Left lobe of liver (tissue), 2 donors: ENCODE measurements around the gene ATP2C1. TPM values are rescaled to one million over a fixed set of nuclear protein-coding genes. Genes with fewer than 3 reads are reported as not detected.

Experiments used
- ATAC-seq: fragments of 200-7000 bp; cut with Tn5 transposase; one replicate; pipeline ENCODE4 v1.9.1; 2020; ENCODE audit warnings: mild to moderate bottlenecking, moderate library complexity
- DNase-seq: peaks from one replicate; pipeline ENCODE4 v3.0.0-alpha.2; 2020; ENCODE audit warnings: low spot score
- total RNA-seq: library from RNA; stranded (reverse); gene quantifications from one replicate; pipeline ENCODE4 v1.2.1, GENCODE V29; 2021
- donor health status: DM: no; HTN: no; CAD: no; lungs with moderate emphysema.
- donor health status: DM: no; HTN: yes; CAD: no.

The ATP2C1 gene
- total RNA-seq, 1 donor from 2014 or later: 21.4 TPM

DNA sequence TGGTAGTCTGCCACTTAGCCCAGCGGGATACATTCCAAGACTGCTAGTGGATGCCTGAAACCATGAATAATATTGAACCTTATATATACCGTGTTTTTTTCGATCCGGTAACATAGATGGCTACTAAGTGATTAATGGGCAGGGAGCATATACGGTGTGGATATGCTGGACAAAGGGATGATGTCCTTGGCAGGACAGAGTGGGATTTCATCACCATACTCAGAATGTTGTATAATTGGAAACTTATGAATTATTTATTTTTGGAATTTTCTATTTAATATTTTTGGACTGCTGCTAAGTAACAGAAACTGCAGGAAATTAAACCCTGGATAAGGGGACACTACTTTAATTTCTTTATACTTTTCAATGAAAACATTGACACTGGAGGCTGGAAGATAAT is 79.5 kb downstream of the ATP2C1 start:
- no peak for DNase-seq

DNA sequence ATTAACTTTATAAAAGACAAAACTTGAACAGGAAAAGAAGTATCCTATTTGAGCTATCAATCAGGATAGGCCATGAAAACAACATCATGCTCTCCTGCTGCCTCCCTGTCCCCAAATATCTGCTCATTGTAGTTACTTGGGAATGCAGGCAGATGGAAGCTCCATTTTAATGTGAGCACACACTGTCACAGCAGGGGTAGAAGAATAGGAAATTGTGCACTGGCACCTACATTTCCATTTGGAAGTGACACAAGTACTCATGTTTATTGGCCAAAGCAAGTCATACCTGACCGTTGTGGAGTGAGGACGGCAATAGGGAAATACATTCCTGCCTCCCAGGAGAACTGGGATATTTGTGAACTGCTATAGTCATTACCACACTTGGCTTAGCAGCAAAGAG is 80.3 kb downstream of the ATP2C1 start:
- ATAC-seq: no peak
- no peak for DNase-seq

More for the DNA sequence above, 79.5 kb downstream of the ATP2C1 start:
- no peak for ATAC-seq

DNA sequence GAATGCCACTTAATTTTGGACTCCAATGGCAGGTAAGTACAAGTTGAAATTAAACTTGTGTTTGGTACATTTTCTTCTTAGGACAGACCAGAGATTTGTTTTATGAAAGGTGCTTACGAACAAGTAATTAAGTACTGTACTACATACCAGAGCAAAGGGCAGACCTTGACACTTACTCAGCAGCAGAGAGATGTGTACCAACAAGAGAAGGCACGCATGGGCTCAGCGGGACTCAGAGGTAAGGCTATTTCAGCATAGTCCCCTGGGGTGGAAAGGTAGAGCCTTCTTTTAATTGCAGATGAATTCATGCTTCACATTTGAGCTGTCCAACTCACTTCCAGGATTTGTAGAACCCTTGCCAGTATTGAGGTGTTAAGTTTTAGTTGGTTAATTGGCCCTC is 81.4 kb downstream of the ATP2C1 start:
- ATAC-seq: no peak
- DNase-seq: no peak

DNA sequence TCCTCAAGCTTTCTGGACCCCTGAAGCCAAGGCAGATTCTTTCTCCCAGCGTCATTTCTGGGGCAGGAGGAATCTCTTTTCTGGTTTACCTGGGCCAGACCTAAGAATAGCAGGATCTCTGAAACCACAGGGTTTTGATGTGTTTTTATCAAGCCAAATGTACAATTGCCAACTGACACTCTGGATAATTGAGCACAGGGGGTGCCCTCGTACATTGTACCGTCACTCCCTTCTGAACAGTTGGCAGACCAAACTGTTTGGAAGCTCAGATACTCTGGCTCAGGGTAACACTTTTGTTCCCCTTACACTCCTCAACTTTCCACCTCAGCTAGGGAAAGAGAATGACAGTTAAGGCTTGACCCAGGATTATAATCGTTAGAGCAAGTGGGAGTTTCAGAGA is 82.8 kb downstream of the ATP2C1 start:
- DNase-seq (no peak), ATAC-seq (peak; percentile 44)

DNA sequence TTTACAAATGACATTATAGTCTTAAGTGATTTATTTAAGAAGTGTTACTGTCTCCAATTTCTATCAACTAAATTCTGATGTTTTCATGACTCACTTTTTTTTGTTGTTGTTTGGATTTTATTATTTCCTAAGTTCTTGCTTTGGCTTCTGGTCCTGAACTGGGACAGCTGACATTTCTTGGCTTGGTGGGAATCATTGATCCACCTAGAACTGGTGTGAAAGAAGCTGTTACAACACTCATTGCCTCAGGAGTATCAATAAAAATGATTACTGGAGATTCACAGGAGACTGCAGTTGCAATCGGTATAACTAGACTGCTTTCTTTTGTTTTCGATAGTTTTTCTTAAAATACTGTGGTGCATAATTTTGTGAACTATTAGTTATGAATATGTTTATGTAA is 85.2 kb downstream of the ATP2C1 start:
- ATAC-seq (no peak), DNase-seq (no peak)

DNA sequence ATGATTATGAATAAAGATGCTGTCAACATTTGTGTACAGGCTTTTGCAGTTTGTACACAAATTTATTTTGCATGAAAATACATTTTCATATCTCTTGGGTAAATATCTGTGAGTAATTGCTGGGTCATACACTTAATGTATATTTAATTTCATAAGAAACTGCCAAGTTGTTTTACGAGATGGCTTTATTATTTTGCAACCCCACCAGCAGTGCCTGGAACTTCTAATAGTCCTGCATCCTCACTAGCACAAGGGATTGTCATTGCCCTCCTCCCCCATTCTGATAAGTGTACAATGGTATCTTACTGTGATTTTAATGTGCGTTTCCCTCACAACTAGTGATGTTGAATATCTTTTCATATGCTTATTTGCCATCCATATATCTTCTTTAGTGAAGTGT is 87.6 kb downstream of the ATP2C1 start:
- DNase-seq (no peak), ATAC-seq (no peak)

DNA sequence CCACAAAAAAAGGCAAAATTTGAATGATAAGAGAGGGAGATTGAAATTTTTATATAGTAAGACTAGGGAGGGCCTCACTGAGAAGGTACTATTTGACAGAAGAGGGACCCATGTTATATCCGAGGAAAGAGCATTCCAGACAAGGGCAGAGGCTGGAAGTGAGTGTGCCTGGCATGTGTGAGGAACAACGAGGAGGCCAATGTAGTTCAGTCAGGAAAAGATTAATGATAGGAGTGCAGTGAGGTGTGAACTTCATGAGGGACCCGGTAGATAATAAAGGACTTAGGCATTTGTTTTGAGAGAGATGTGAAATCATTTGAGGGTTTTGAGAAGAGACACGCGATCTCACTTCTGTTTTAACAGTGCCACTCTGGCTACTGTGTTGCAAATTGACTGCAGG is 96.4 kb downstream of the ATP2C1 start:
- ATAC-seq: no peak
- DNase-seq: no peak

DNA sequence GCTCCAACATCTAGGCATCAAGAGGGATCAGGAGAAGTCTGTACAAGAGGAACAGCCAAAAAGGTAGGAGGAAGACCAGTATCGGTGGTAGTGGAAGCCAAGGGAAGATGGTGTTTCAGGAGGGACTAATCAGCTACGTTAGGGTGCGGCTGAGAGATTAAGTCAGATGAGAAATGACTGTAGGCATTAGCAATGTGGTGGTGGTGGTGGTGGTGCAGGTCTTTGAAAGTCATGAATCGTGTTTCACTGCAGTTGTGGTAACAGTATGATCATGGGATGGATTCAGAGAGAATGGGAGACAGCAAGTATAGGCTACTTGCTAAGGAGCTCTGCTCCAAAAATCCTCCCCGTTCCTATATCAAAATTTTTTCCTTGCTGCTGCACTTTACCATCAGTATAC is 97.2 kb downstream of the ATP2C1 start:
- ATAC-seq: no peak
- DNase-seq: no peak

DNA sequence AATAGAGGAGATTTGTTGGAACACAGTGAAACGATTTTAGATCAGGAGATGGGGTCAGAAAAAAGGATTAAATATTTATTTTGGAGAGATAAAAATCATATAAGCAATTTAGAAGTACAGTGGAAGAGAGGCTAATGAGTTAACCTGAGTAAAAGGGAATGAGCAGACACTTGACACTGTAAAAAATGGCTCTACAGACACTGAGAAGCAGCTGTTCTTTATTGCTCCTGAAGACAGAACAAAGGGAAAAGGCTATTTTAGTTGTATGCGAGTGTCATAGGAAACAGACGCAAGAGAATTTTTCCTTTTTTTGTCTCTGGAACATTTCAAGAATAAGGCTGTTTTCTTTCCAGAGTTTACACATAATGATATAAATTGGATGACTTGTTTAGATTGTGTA is 98.5 kb downstream of the ATP2C1 start:
- ATAC-seq: no peak

DNA sequence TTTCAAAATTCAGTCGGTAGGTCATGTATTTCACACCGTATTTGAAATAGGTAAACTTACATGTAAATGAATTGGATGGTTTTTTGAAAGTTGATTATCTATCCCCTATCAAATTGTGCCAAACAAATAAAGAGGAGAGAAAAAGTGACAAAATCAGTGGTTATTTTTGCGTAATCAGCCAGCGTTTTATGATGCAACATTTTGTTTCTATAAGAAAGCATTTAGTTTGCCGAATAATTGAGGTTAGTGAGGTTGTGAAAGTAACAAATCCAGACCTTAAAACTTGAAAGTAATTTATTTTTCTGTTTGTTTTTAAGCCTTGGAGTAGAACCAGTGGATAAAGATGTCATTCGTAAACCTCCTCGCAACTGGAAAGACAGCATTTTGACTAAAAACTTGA is 103.4 kb downstream of the ATP2C1 start:
- ATAC-seq (no peak), DNase-seq (no peak)

More for the DNA sequence above, 98.5 kb downstream of the ATP2C1 start:
- DNase-seq: no peak

DNA sequence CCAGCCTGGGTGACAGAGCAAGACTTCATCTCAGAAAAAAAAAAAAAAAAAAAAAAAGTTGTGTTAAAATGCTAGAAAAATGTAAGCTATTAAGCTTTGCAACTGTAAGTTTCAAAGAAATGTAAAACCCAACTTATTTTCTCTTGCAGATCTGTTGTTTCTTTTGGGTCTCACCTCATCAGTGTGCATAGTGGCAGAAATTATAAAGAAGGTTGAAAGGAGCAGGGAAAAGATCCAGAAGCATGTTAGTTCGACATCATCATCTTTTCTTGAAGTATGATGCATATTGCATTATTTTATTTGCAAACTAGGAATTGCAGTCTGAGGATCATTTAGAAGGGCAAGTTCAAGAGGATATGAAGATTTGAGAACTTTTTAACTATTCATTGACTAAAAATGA is 107.2 kb downstream of the ATP2C1 start:
- ATAC-seq: no peak

DNA sequence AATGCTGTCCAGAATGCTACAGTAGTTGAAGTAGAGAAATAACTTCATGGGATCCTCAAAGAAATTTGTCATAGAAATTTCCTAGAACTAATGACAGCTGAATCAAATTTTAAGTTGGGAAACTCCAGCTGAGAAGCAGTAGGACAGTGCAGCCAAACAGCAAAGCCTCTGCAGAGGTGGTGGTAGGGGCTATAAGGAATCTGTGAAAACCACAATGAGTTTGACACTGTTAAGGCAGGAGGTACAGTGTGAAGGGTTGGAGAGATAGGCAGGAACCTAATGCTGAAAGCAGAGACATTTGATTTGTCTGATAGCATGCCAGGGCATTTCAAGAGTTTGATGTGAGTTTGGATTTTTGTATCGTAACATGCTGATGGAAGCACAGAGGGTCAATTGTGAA is 110.7 kb downstream of the ATP2C1 start:
- ATAC-seq (no peak), DNase-seq (no peak)

More for the DNA sequence above, 107.2 kb downstream of the ATP2C1 start:
- no peak for DNase-seq

DNA sequence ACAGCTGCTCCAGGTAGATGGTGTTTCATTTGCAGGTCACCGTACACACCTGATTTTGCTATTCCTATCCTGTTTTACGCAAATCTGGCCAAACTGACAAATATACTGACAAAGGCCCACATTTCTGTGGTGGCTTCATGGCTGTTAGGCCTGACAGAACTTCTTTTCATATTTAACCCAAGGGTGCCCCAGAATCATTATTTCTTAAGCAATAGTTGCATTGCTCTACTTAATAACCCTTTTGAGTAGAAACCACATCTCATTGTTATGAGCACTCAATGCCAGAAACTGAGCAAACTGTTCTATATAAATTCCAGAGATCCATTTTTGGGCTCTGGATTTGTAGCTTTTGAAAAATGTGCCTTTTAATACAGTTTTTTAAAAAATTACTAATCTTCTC is 113.4 kb downstream of the ATP2C1 start:
- DNase-seq: no peak
- ATAC-seq: no peak

DNA sequence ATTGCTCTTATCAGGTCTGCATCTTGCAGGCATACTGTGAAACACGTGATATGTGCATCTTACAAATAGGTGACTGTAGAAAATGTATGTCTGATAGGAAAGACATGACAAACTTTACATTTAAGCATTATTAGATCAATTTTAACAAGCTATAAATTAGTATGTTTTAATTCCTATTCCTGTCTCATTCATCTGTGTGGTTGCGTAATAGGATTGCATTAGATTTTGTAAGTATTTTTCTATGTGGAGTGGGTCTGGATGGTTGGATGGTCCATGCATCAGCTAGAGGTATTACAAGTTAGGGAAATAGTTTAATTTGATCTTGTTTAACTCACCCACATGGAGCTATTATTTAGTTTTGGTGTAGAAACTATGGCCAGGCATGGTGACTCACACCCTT is 113.9 kb downstream of the ATP2C1 start:
- ATAC-seq (no peak), DNase-seq (no peak)

DNA sequence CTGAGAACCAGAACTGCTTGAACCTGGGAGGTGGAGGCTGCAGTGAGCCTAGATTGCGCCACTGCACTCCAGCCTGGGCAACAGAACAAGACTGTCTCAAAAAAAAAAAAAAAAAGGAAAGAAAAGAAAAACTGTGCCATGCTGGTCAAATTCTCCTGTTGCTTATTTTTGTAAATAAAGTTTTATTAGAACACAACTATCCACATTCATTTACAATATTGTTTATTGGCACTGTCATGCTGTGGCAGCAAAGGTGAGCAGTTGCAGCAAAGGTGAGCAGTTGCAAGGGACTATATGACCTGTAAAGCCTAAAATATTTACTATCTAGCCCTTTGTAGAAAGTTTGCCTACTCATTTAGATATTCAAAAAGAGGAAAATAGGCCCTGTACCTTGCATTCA is 114.4 kb downstream of the ATP2C1 start:
- DNase-seq (no peak), ATAC-seq (no peak)

DNA sequence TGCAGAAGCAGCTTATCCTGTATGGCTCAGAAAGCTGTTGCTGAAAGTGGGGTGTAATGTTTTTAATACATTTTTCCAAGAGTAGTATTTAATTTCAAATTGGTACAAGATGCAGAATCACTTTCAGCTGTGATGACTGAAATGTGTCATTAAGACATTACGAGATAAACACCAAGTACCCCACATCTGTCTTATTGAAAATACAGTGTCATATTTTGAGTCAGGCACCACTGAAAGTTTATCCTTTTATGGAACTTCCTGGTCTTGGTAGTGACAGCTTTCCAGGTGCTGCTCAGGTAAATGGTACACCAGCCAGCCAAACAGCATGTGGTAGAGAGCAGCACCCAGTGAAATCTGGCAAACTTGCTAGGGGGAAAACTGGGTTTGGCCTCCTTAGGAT is 115.8 kb downstream of the ATP2C1 start:
- no peak for DNase-seq
- ATAC-seq: no peak

DNA sequence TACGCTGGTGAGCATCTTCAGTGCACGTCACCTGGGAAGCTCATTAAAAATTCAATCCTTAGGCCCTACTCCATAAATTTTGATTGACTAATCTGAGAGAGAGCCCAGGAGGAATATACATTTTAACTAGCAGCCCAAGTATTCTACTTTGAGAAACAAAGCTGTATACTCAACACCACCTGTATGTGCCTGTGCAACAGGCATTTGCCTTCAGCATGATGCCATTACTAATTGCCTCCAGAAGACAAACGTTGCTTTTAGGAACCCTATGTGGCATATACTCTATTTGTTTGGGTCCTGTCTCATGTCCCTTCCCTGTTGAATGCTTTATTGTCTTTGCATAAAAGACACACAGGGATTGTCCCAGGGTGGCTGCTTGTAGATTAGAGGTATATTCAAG is 125.1 kb downstream of the ATP2C1 start:
- ATAC-seq: no peak

DNA sequence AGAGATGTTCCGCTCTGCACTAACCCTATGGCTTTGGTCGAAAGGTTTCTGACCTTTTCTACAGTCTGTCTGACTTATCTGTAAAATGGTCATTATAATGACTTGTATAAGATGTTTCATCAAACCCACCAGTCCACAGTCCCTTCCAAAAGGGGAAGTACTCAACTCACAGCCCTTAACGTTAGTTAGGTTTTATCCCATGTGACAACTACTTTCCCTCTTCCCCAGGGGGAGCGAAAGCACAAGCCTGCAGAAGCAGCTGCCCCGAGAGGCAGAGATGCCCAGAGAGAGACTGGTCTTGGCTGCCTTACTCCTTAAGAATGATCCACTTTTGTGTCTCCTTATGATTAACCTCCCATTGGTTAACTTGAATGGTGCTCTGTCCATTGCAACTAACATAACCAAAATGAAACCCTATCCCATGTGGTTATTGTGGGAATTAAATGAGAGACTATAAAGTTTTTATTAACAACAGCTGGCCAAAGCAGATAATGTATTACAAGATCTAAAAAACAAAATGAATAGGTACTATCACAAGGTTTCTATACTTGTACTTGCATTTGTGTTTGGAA is 126.3 kb downstream of the ATP2C1 start:
- DNase-seq (no peak), ATAC-seq (no peak)

More for the DNA sequence above, 125.1 kb downstream of the ATP2C1 start:
- DNase-seq: no peak

DNA sequence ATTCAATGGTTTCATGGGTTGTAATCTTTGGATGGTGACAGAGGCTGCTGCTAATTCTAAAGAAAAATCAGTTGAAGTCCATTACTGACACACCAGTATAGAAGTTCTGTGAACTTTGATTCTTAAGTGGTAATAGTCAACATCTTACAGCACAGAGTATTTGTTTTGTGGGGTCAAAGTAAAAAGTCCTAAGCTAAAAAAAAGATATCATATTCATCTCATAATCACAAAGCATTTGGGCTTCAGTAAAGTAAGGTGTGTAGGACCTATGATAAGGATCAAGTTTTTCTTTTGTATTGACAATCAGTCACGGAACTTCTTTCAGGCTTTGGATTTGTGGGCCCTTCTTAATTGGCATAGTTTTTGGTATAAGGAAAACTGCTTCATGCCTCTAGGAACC is 131.7 kb downstream of the ATP2C1 start:
- no peak for DNase-seq
- no peak for ATAC-seq

DNA sequence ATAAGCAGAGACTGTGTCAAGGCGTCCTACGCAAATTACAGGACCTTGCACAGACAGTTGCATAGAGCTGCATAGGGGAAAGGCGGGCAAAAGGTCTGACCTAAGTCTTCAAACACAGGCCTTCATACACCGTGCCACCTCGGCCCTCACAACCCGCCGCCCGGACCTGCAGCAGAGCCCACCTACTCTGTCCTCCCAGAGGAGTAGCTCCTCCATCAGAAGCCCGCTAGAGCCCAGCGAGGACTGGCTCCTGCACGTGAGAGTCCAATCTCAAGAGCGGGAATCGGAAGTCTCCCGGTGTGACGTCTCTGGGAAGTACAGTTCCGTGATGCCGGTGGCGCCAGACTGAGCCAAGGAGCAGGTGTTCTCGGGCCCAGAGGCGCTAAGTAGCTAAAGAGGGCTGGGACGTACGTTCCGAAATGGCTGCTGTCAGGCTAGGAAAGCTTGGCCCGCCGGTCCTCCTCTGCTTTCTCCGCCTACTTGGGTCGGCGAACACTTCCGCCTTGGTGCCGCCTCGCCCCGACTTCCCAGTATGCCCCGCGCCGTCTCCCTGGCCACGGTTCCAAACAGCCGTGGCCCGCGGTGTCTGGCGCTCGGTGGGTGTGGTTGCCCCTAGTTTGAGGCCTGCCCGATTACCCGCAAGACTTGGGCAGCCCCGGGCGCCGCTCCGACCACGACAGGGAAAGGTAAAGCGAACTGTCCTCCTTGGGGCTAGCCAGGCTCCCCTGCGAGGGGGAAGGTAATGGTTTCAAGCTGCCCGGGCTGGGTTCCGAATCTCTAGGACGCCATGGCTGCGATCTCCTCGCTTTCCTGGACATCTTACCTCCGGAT is 132.7 kb downstream of the ATP2C1 start, which contains the start of the genes ASTE1 and NEK11:
Gene ASTE1, minus strand, starts transcription at position 505 of the 831 bp plus-strand sequence. CDS start 1,519 bp downstream, outside the sequence.
Gene NEK11, plus strand, starts transcription at position 557 of the 831 bp plus-strand sequence. CDS start 2,832 bp downstream, outside the sequence.
- DNase-seq (peak; percentile 92), ATAC-seq (peak; percentile 98)

DNA sequence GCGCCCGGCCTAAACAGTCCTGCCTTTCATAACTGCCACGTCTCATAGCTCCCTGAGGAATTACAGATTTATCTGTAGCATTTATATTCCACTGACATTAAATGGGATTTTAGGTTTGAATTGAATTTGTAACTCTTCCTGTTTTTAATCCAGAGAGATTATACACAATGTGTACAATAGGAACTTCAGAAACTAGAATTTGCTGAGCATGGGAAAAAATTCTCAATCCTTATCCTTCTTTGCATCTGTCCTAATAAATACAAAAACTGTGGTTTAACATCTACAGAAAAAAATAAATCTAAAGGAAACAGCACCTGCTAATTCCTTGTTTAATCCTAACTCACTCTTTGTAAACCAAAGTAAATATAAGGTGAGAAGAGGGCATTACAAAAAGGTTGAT is 135.0 kb downstream of the ATP2C1 start:
- DNase-seq (no peak), ATAC-seq (no peak)

DNA sequence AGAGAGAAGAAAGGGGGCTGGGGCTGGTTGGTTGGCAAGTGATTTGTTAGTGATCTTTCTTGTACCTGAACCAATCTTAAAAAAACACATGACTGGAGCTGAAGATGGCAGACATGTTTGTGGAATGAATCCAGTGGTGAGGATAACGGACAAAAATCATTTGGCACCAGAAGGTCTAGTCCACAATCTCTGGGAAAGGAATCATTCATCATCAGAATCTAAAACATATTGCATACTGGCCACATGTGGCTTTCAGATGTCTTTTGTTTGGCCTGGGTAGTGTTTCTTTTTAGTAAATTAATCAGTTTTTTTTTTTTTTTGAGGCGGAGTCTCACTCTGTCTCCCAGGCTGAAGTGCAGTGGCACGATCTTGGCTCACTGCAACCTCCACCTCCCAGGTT is 137.8 kb downstream of the ATP2C1 start:
- ATAC-seq: no peak

More for the DNA sequence above, 137.8 kb downstream of the ATP2C1 start:
- DNase-seq: no peak
